Immature natural killer cell (primary cell): ENCODE data around the gene TMA7B. TPM values are rescaled to one million over a fixed set of nuclear protein-coding genes. Genes with fewer than 3 reads are reported as not detected.
"Not testable (repeated sequence)": the region's sequence is repeated elsewhere in the genome, so short reads cannot be mapped to it uniquely, and the experiment has no call there.

ENCODE experiments used
- DNase-seq, 3 donors: peaks; one replicate each; pipeline ENCODE4 v3.0.0; 2022; ENCODE audit warnings: mixed read lengths in 1 of 3
- H3K27ac Mint-ChIP-seq, 6 donors: one replicate each; pipeline ENCODE4 v1.8.0; 2020; ENCODE audit warnings: mixed read lengths in 6 of 6, mild to moderate bottlenecking in 5 of 6, inconsistent platforms in 4 of 6, moderate library complexity in 3 of 6
- H3K27me3 Mint-ChIP-seq, 3 donors: one replicate each; pipeline ENCODE4 v1.8.0; 2020 to 2021; ENCODE audit warnings: low read depth in 3 of 3, mild to moderate bottlenecking in 3 of 3, mixed read lengths in 3 of 3, moderate library complexity in 3 of 3, inconsistent platforms in 1 of 3
- H3K36me3 Mint-ChIP-seq, 3 donors: one replicate each; pipeline ENCODE4 v1.8.0; 2020; ENCODE audit warnings: mixed read lengths in 3 of 3, inconsistent platforms in 2 of 3, mild to moderate bottlenecking in 2 of 3
- H3K4me1 Mint-ChIP-seq, 2 donors: one replicate each; pipeline ENCODE4 v1.8.0; 2020; ENCODE audit warnings: inconsistent platforms in 2 of 2, mild to moderate bottlenecking in 2 of 2, mixed read lengths in 2 of 2, moderate library complexity in 1 of 2
- H3K4me3 Mint-ChIP-seq, 5 donors: one replicate each; pipeline ENCODE4 v1.8.0; 2020; ENCODE audit warnings: mild to moderate bottlenecking in 5 of 5, mixed read lengths in 5 of 5, inconsistent platforms in 3 of 5, moderate library complexity in 3 of 5
- H3K9me3 Mint-ChIP-seq, 6 donors: one replicate each; pipeline ENCODE4 v1.8.0; 2020; ENCODE audit warnings: mild to moderate bottlenecking in 6 of 6, mixed read lengths in 6 of 6, inconsistent platforms in 4 of 6, moderate library complexity in 3 of 6
- polyA plus RNA-seq, 3 donors: library from polyadenylated mRNA; unstranded; fragments of 300-500 nt; fragmentation: Illumina TruSeq; gene quantifications; one replicate each; pipeline ENCODE4 v1.2.3, GENCODE V29; 2021

The TMA7B gene
- polyA plus RNA-seq, 3 donors from 2014 or later, result 1.4 to 2.1 TPM; not detected in 1

GRCh38 chr22:39949964-39950737, 10.0 kb upstream of the TMA7B start:
- H3K4me3 Mint-ChIP-seq, result peak overlapping the region in 2 of 5 donors; percentile 35 to 66

GRCh38 chr22:39951603-39952293, 8.4 kb upstream of the TMA7B start:
- DNase-seq, result peak in 1 of 3 donors; percentile 26
- H3K4me1 Mint-ChIP-seq, result peaks cover 63 to 75% of the 10 kb centered on the region in 2 donors
- peak overlapping the region; percentile 43 to 75 (median 67) for H3K4me3 Mint-ChIP-seq
- peak overlapping the region; percentile 70 to 92 (median 83) for H3K27ac Mint-ChIP-seq
- H3K27me3 Mint-ChIP-seq, H3K9me3 Mint-ChIP-seq: not testable (repeated sequence)
- peaks cover 25 to 45% (median 32%) of the 10 kb centered on the region in 3 donors for H3K36me3 Mint-ChIP-seq

More at GRCh38 chr22:39949964-39950737, 10.0 kb upstream of the TMA7B start:
- no peak for DNase-seq
- peak overlapping the region in 5 of 6 donors; percentile 5 to 69 (median 47) for H3K27ac Mint-ChIP-seq
- peaks cover 21 to 35% (median 30%) of the 10 kb centered on the region in 3 donors for H3K36me3 Mint-ChIP-seq
- peaks cover 64 to 79% of the 10 kb centered on the region in 2 donors for H3K4me1 Mint-ChIP-seq
- no peaks in the 10 kb centered on the region for H3K9me3 Mint-ChIP-seq
- H3K27me3 Mint-ChIP-seq, result peaks cover 0 to 2% (median 0%) of the 10 kb centered on the region in 3 donors

- DNase-seq, result peak in 1 of 3 donors; percentile 38
- Mint-ChIP-seq H3K9me3 (no peaks in the 10 kb centered on the region), H3K4me3 (peak overlapping the region; percentile 23 to 72 (median 67)), H3K27ac (peak overlapping the region; percentile 70 to 92 (median 83)), H3K27me3 (peaks cover 0 to 2% (median 1%) of the 10 kb centered on the region in 3 donors), H3K4me1 (peaks cover 66 to 77% of the 10 kb centered on the region in 2 donors), H3K36me3 (peaks cover 31 to 51% (median 38%) of the 10 kb centered on the region in 3 donors)
These were observed 7.8 kb upstream of the TMA7B start for GRCh38 chr22:39952347-39952746.

DNA sequence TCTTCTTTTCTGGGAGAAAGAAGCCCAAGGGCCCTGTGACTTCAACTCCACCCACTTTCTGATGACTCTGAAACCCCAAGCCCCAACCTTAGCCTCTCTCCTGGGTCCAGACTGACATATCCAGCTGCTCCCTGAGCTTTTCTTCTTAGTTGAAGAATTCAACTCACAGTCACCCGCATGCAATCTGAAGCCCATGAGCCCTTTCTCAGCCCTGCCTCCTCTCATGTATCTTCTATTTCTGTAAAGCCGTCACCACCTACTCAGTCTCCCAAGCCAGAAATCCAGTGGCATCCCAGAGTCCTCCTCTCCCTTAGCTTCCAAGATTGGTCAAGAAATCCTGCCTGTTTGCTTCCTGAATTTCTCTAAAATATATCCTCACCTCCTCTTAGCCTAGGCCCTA, 7.1 kb upstream of the TMA7B start:
- Mint-ChIP-seq H3K27ac (peak overlapping the region; percentile 70 to 92 (median 83)), H3K4me3 (peak overlapping the region in 3 of 5 donors; percentile 0 to 61 (median 12)), H3K27me3 (peaks cover 0 to 2% (median 1%) of the 10 kb centered on the region in 3 donors), H3K36me3 (peaks cover 37 to 56% (median 44%) of the 10 kb centered on the region in 3 donors), H3K4me1 (peaks cover 71 to 84% of the 10 kb centered on the region in 2 donors), H3K9me3 (no peaks in the 10 kb centered on the region)
- DNase-seq, result no peak

GRCh38 chr22:39954584-39955055, 5.6 kb upstream of the TMA7B start:
- peaks cover 0 to 2% (median 1%) of the 10 kb centered on the region in 3 donors for H3K27me3 Mint-ChIP-seq
- DNase-seq, result no peak
- no peaks in the 10 kb centered on the region for H3K9me3 Mint-ChIP-seq
- peaks cover 75 to 84% of the 10 kb centered on the region in 2 donors for H3K4me1 Mint-ChIP-seq
- peak overlapping the region in 2 of 6 donors; percentile 36 to 49 for H3K27ac Mint-ChIP-seq
- no peak overlapping the region for H3K4me3 Mint-ChIP-seq
- peaks cover 41 to 64% (median 44%) of the 10 kb centered on the region in 3 donors for H3K36me3 Mint-ChIP-seq

GRCh38 chr22:39955675-39956074, 4.5 kb upstream of the TMA7B start:
- Mint-ChIP-seq H3K4me3 (peak overlapping the region in 3 of 5 donors; percentile 5 to 22 (median 15)), H3K9me3 (no peaks in the 10 kb centered on the region), H3K27ac (peak overlapping the region in 4 of 6 donors; percentile 33 to 57 (median 36)), H3K36me3 (peaks cover 46 to 67% (median 47%) of the 10 kb centered on the region in 3 donors), H3K27me3 (peaks cover 0 to 4% (median 2%) of the 10 kb centered on the region in 3 donors), H3K4me1 (peaks cover 75 to 84% of the 10 kb centered on the region in 2 donors)
- no peak for DNase-seq

GRCh38 chr22:39956932-39957664, 3.1 kb upstream of the TMA7B start:
- peak overlapping the region; percentile 14 to 86 (median 74) for H3K27ac Mint-ChIP-seq
- peaks cover 0 to 4% (median 2%) of the 10 kb centered on the region in 3 donors for H3K27me3 Mint-ChIP-seq
- DNase-seq, result peak in 1 of 3 donors; percentile 20
- H3K4me3 Mint-ChIP-seq, result peak overlapping the region; percentile 25 to 46 (median 34)
- peaks cover 75 to 84% of the 10 kb centered on the region in 2 donors for H3K4me1 Mint-ChIP-seq
- H3K9me3 Mint-ChIP-seq, result no peaks in the 10 kb centered on the region
- peaks cover 36 to 58% (median 40%) of the 10 kb centered on the region in 3 donors for H3K36me3 Mint-ChIP-seq

- H3K4me1 Mint-ChIP-seq, result peaks cover 74 to 84% of the 10 kb centered on the region in 2 donors
- peak overlapping the region in 2 of 5 donors; percentile 18 to 34 for H3K4me3 Mint-ChIP-seq
- H3K9me3 Mint-ChIP-seq, result no peaks in the 10 kb centered on the region
- H3K27me3 Mint-ChIP-seq, result peaks cover 0 to 4% (median 0%) of the 10 kb centered on the region in 3 donors
- peaks cover 36 to 50% (median 37%) of the 10 kb centered on the region in 3 donors for H3K36me3 Mint-ChIP-seq
- no peak for DNase-seq
- peak overlapping the region; percentile 42 to 94 (median 77) for H3K27ac Mint-ChIP-seq
These were observed 2.0 kb upstream of the TMA7B start for GRCh38 chr22:39958009-39958711.

DNA sequence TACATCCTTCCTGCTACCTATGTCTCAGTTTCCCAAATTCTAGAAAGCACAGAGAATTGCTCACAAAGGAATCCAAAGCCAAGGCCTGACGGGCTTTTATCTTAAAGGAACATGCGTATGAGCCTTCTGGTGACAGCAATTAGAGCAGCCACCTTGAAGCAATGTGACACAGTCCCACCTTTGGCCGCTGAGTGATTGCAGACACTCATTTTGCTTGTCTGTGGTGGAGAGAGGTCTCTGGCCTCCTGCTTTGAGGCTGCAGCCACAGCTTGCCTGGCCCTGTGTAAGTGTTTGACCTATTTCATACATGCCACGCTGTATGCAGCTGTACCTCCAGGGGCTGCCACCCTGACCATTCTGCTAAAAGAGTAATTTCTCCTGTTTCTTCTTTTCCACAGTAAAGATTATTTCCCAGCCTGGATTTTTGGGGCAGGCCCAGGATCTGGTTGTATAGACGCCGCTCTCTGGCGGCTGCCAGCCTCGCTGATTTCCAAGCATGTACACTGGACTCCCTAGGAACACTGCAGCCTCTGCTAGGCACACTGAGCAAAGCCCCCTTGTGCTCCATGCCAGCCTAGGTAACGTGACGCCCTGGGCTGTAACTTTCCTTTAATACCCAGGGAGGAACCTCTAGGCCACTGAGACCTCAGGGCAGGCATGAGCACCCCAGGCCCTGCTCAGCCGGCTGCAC, 1.1 kb upstream of the TMA7B start:
- Mint-ChIP-seq H3K27ac (peak overlapping the region; percentile 74 to 96 (median 90)), H3K36me3 (peaks cover 32 to 52% (median 40%) of the 10 kb centered on the region in 3 donors), H3K4me1 (peaks cover 72 to 81% of the 10 kb centered on the region in 2 donors), H3K4me3 (peak overlapping the region in 1 of 5 donors; percentile 33), H3K27me3 (peaks cover 0 to 4% (median 0%) of the 10 kb centered on the region in 3 donors), H3K9me3 (no peaks in the 10 kb centered on the region)
- DNase-seq, result no peak

GRCh38 chr22:39960791-39961746, 872 bp downstream of the TMA7B start:
- H3K4me3 Mint-ChIP-seq, result peak overlapping the region; percentile 61 to 81 (median 80)
- peak overlapping the region; percentile 86 to 96 (median 90) for H3K27ac Mint-ChIP-seq
- H3K9me3 Mint-ChIP-seq, result no peaks in the 10 kb centered on the region
- H3K4me1 Mint-ChIP-seq, result peaks cover 74 to 83% of the 10 kb centered on the region in 2 donors
- H3K36me3 Mint-ChIP-seq, result peaks cover 38 to 62% (median 41%) of the 10 kb centered on the region in 3 donors
- H3K27me3 Mint-ChIP-seq, result peaks cover 0 to 5% (median 0%) of the 10 kb centered on the region in 3 donors
- DNase-seq, result peak; percentile 88 to 91 (median 89)

- peaks cover 41 to 67% (median 46%) of the 10 kb centered on the region in 3 donors for H3K36me3 Mint-ChIP-seq
- H3K27me3 Mint-ChIP-seq, result peaks cover 0 to 5% (median 0%) of the 10 kb centered on the region in 3 donors
- H3K9me3 Mint-ChIP-seq, result no peaks in the 10 kb centered on the region
- H3K27ac Mint-ChIP-seq, result peak overlapping the region; percentile 86 to 94 (median 90)
- peak overlapping the region; percentile 61 to 81 (median 80) for H3K4me3 Mint-ChIP-seq
- H3K4me1 Mint-ChIP-seq, result peaks cover 71 to 76% of the 10 kb centered on the region in 2 donors
- no peak for DNase-seq
These were observed 1.9 kb downstream of the TMA7B start for GRCh38 chr22:39962071-39962470.
